ENCODE results near the gene UNK.
"Not testable (repeated sequence)": the region's sequence is repeated elsewhere in the genome, so short reads cannot be mapped to it uniquely, and the experiment has no call there.

DNA sequence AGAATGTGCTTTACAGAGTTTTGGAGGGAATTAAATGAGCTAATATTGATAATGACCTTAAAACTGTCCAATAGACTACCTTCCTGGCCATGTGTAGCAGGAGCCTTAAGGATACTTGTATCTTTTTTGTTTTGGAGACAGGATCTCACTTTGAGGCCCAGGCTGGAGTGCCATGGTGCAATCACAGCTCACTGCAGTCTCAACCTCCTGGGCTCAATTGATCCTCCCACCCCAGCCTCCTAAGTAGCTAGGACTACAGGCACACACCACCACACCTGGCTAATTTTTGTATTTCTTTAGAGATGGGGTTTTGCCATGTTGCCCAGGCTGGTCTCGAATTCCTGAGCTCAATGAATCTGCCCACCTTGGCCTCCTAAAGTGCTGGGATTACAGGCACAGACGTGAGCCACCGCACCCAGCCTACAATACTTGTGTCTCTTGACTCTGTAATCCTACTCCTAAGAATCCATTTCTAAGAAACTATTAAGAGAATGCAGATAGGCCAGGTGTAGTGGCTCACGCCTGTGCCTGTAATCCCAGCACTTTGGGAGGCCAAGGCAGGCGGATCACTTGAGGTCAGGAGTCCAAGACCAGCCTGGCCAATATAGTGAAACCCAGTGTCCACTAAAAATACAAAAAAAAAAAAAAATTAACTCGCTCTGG lies 24.5 kb upstream of the UNK start:
- not testable (repeated sequence) for TF ChIP-seq POLR2A, POLR2AphosphoS5 (IDR thresholded peaks at IDR 0.05)
- TF ChIP-seq, protein P1, sequence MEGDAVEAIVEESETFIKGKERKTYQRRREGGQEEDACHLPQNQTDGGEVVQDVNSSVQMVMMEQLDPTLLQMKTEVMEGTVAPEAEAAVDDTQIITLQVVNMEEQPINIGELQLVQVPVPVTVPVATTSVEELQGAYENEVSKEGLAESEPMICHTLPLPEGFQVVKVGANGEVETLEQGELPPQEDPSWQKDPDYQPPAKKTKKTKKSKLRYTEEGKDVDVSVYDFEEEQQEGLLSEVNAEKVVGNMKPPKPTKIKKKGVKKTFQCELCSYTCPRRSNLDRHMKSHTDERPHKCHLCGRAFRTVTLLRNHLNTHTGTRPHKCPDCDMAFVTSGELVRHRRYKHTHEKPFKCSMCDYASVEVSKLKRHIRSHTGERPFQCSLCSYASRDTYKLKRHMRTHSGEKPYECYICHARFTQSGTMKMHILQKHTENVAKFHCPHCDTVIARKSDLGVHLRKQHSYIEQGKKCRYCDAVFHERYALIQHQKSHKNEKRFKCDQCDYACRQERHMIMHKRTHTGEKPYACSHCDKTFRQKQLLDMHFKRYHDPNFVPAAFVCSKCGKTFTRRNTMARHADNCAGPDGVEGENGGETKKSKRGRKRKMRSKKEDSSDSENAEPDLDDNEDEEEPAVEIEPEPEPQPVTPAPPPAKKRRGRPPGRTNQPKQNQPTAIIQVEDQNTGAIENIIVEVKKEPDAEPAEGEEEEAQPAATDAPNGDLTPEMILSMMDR (IDR thresholded peaks at IDR 0.05 in 8 of 11, conservative IDR thresholded peaks at IDR 0.05 in 3 of 11) = not testable (repeated sequence)

All from spleen (tissue), 7 donors.